ENCODE data around the gene WDR6.

GRCh38 chr3:49007068-49007770, at the start of gene WDR6:
- TF ChIP-seq RAD21 (conservative IDR thresholded peaks at IDR 0.05): peak; percentile 53
- TF ChIP-seq CTCF (IDR thresholded peaks at IDR 0.05; ENCODE audit: poor library complexity, severe bottlenecking): peak; percentile 76
- no peak for TF ChIP-seq EZH2 (IDR thresholded peaks at IDR 0.05; ENCODE audit: borderline replicate concordance, insufficient read depth, low read length, poor library complexity, severe bottlenecking)
- peak; percentile 74 for TF ChIP-seq TAF1 (IDR thresholded peaks at IDR 0.05; ENCODE audit: low read depth)
- peak; percentile 85 for TF ChIP-seq MXI1 (conservative IDR thresholded peaks at IDR 0.05; ENCODE audit: poor library complexity, severe bottlenecking)
- peak; percentile 97 for TF ChIP-seq REST (IDR thresholded peaks at IDR 0.05; ENCODE audit: borderline replicate concordance)
- TF ChIP-seq POLR2AphosphoS5 (IDR thresholded peaks at IDR 0.05): peak; percentile 98

All from neural cell (in vitro differentiated cells).